Measurements from ENCODE around the gene DPH1.

Gene DPH1

GRCh38 chr17:2048805-2049204, 18.9 kb downstream of the DPH1 start:
- FAIRE-seq = no peak
- no peak for DNase-seq (ENCODE audit: insufficient read length, low spot score)

GRCh38 chr17:2049333-2050299, 19.7 kb downstream of the DPH1 start:
- FAIRE-seq = no peak

GRCh38 chr17:2050300-2051060, 20.5 kb downstream of the DPH1 start:
- DNase-seq (ENCODE audit: insufficient read length, low spot score) (peak; percentile 59), FAIRE-seq (no peak)

More at GRCh38 chr17:2049333-2050299, 19.7 kb downstream of the DPH1 start:
- peak; percentile 78 for DNase-seq (ENCODE audit: insufficient read length, low spot score)

GRCh38 chr17:2051061-2051932, 21.3 kb downstream of the DPH1 start:
- FAIRE-seq = no peak
- DNase-seq (ENCODE audit: insufficient read length, low spot score) = no peak

- DNase-seq (ENCODE audit: insufficient read length, low spot score) = no peak
- FAIRE-seq = no peak
Measured at GRCh38 chr17:2051933-2052559, 22.1 kb downstream of the DPH1 start.

- DNase-seq (ENCODE audit: insufficient read length, low spot score) = peak; percentile 44
- FAIRE-seq = peak; percentile 63
Measured at GRCh38 chr17:2053380-2054261, 23.7 kb downstream of the DPH1 start.

- DNase-seq (ENCODE audit: insufficient read length, low spot score) (no peak), FAIRE-seq (no peak)
Measured at GRCh38 chr17:2054262-2054511, 24.2 kb downstream of the DPH1 start.

GRCh38 chr17:2054512-2055291, 24.7 kb downstream of the DPH1 start, which contains the start of gene HIC1:
Gene HIC1, plus strand, starts transcription at chr17:2055103. Its CDS starts 1,588 bp downstream, at chr17:2056691.
- FAIRE-seq = peak; percentile 94

GRCh38 chr17:2055292-2056205, 25.6 kb downstream of the DPH1 start:
- FAIRE-seq = no peak
- DNase-seq (ENCODE audit: insufficient read length, low spot score) = peak; percentile 70

More at GRCh38 chr17:2054512-2055291, 24.7 kb downstream of the DPH1 start, which contains the start of gene HIC1:
- DNase-seq (ENCODE audit: insufficient read length, low spot score) = peak; percentile 86

GRCh38 chr17:2056206-2057174, 26.5 kb downstream of the DPH1 start:
- DNase-seq (ENCODE audit: insufficient read length, low spot score) (peak; percentile 84), FAIRE-seq (peak; percentile 90)

- DNase-seq (ENCODE audit: insufficient read length, low spot score) (no peak), FAIRE-seq (no peak)
Measured at GRCh38 chr17:2057175-2057759, 27.3 kb downstream of the DPH1 start.

GRCh38 chr17:2057760-2058585, 28.0 kb downstream of the DPH1 start:
- no peak for FAIRE-seq
- DNase-seq (ENCODE audit: insufficient read length, low spot score) = no peak

GRCh38 chr17:2058586-2059546, 28.9 kb downstream of the DPH1 start:
- peak; percentile 84 for DNase-seq (ENCODE audit: insufficient read length, low spot score)
- FAIRE-seq = peak; percentile 88

Data from GM19239 (cell line).